GM12874 (cell line): ENCODE data around the gene LCN9.

Experiments used
- TF ChIP-seq, protein P1 (sequence below): IDR thresholded peaks from 2 replicates; pipeline ENCODE4 v1.5.1; 2011; ENCODE audit warnings: low read depth, mild to moderate bottlenecking, control low read depth, low read length, moderate library complexity; ENCODE audit not compliant: insufficient read depth

LCN9 gene

DNA sequence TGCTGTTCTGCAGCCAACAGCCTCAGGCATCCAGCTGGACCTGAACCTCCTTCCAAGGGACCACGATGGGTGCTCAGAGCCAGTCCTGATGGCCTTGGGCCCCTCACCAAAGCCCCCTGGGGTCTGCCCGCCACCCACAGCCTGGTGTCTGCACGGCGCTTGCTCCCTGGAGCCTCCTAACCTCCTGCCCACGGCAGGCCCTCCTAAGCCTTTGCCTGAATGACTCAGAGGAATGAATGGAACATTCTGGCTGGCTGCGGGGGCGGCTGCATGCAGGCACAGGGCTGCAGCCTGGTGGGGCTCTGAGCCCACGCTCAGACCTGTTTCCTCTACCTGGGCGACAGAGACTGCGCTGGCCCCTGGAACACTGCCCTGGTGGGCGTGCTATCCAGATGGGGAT lies 29.3 kb downstream of the LCN9 start:
- TF ChIP-seq, protein P1, sequence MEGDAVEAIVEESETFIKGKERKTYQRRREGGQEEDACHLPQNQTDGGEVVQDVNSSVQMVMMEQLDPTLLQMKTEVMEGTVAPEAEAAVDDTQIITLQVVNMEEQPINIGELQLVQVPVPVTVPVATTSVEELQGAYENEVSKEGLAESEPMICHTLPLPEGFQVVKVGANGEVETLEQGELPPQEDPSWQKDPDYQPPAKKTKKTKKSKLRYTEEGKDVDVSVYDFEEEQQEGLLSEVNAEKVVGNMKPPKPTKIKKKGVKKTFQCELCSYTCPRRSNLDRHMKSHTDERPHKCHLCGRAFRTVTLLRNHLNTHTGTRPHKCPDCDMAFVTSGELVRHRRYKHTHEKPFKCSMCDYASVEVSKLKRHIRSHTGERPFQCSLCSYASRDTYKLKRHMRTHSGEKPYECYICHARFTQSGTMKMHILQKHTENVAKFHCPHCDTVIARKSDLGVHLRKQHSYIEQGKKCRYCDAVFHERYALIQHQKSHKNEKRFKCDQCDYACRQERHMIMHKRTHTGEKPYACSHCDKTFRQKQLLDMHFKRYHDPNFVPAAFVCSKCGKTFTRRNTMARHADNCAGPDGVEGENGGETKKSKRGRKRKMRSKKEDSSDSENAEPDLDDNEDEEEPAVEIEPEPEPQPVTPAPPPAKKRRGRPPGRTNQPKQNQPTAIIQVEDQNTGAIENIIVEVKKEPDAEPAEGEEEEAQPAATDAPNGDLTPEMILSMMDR: no peak

- TF ChIP-seq, protein P1: no peak
Observed at GRCh38 chr9:135693265-135693664, 30.2 kb downstream of the LCN9 start.

GRCh38 chr9:135693771-135694170 lies 30.7 kb downstream of the LCN9 start:
- TF ChIP-seq, protein P1: no peak

- TF ChIP-seq, protein P1: no peak
Observed at GRCh38 chr9:135694414-135694813, 31.3 kb downstream of the LCN9 start.

- TF ChIP-seq, protein P1: no peak
Observed at GRCh38 chr9:135695036-135695435, 31.9 kb downstream of the LCN9 start.

GRCh38 chr9:135695642-135696041 lies 32.5 kb downstream of the LCN9 start:
- TF ChIP-seq, protein P1: no peak

GRCh38 chr9:135696446-135696845 lies 33.3 kb downstream of the LCN9 start:
- TF ChIP-seq, protein P1: no peak

GRCh38 chr9:135697226-135697625 lies 34.1 kb downstream of the LCN9 start:
- TF ChIP-seq, protein P1: no peak
